Liver (tissue), 9 donors: Measurements from ENCODE around the gene CLPTM1L. TPM values are rescaled to one million over a fixed set of nuclear protein-coding genes. Genes with fewer than 3 reads are reported as not detected.

ENCODE experiments used
- DNase-seq: peaks from one replicate; pipeline ENCODE4 v3.0.0-alpha.2; 2017; ENCODE audit warnings: low spot score
- H3K27ac ChIP-seq, 2 donors: one replicate each; pipeline ENCODE4 v1.7.0; 2013; ENCODE audit warnings: inconsistent platforms in 2 of 2, low read length in 2 of 2, control low read depth in 1 of 2, low read depth in 1 of 2, mild to moderate bottlenecking in 1 of 2
- H3K27me3 ChIP-seq, 4 donors: one replicate each; pipeline versions ENCODE4 v1.6.1 to v1.7.0; 2013; ENCODE audit warnings: low read length in 3 of 4, inconsistent platforms in 1 of 4, mild to moderate bottlenecking in 1 of 4, moderate library complexity in 1 of 4; ENCODE audit not compliant: control insufficient read depth in 4 of 4, insufficient read depth in 4 of 4
- H3K36me3 ChIP-seq, 4 donors: one replicate each; pipeline versions ENCODE4 v1.6.1 to v1.7.0; 2013; ENCODE audit warnings: low read length in 3 of 4, mild to moderate bottlenecking in 3 of 4, low read depth in 1 of 4, moderate library complexity in 1 of 4; ENCODE audit not compliant: control insufficient read depth in 4 of 4, insufficient read depth in 3 of 4
- H3K4me1 ChIP-seq, 4 donors: one replicate each; pipeline versions ENCODE4 v1.6.1 to v1.7.0; 2013; ENCODE audit warnings: low read length in 3 of 4, mild to moderate bottlenecking in 3 of 4, moderate library complexity in 1 of 4; ENCODE audit not compliant: control insufficient read depth in 4 of 4, insufficient read depth in 4 of 4
- H3K4me3 ChIP-seq, 3 donors: one replicate each; pipeline versions ENCODE4 v1.6.1 to v1.7.0; 2013; ENCODE audit warnings: low read length in 3 of 3, control low read depth in 1 of 3, low read depth in 1 of 3, mild to moderate bottlenecking in 1 of 3
- H3K9ac ChIP-seq, 2 donors: one replicate each; pipeline ENCODE4 v1.7.0; 2013; ENCODE audit warnings: low read length in 2 of 2, mild to moderate bottlenecking in 2 of 2, moderate library complexity in 2 of 2, control low read depth in 1 of 2, low read depth in 1 of 2
- H3K9me3 ChIP-seq, 4 donors: one replicate each; pipeline versions ENCODE4 v1.6.1 to v1.7.0; 2013; ENCODE audit warnings: low read length in 3 of 4; ENCODE audit not compliant: control insufficient read depth in 4 of 4
- CTCF ChIP-seq: fragments of 150-350 bp; IDR thresholded peaks from 2 replicates; pipeline ENCODE4 v1.5.1; 2017; ENCODE audit warnings: improper control_type of control experiment, low read depth, low read length; ENCODE audit not compliant: missing input control
- EGR1 ChIP-seq, 2 donors: IDR thresholded peaks; 2 replicates each; pipeline ENCODE4 v1.6.1; 2016 to 2018; ENCODE audit warnings: antibody characterized with exemption in 2 of 2, low read depth in 2 of 2
- FOXA1 ChIP-seq: IDR thresholded peaks from 2 replicates; pipeline ENCODE4 v1.6.1; 2016; ENCODE audit warnings: antibody characterized with exemption
- FOXA2 ChIP-seq: IDR thresholded peaks from 2 replicates; pipeline ENCODE4 v1.6.1; 2016; ENCODE audit warnings: antibody characterized with exemption
- GABPA ChIP-seq, 2 donors: IDR thresholded peaks in 1 of 2; conservative IDR thresholded peaks in 1 of 2; 2 replicates each; pipeline ENCODE4 v1.6.1; 2016; ENCODE audit warnings: antibody characterized with exemption in 2 of 2, mild to moderate bottlenecking in 1 of 2, moderate library complexity in 1 of 2
- HNF4A ChIP-seq, 2 donors: conservative IDR thresholded peaks; 2 replicates each; pipeline ENCODE4 v1.6.1; 2016; ENCODE audit warnings: antibody characterized with exemption in 2 of 2, mild to moderate bottlenecking in 2 of 2
- HNF4G ChIP-seq: IDR thresholded peaks from 2 replicates; pipeline ENCODE4 v1.6.1; 2016; ENCODE audit warnings: antibody characterized with exemption
- JUND ChIP-seq, 2 donors: IDR thresholded peaks; 2 replicates each; pipeline ENCODE4 v1.6.1; 2016; ENCODE audit warnings: antibody characterized with exemption in 2 of 2
- MAX ChIP-seq: IDR thresholded peaks from 2 replicates; pipeline ENCODE4 v1.6.1; 2016; ENCODE audit warnings: antibody characterized with exemption
- NR2F2 ChIP-seq: IDR thresholded peaks from 2 replicates; pipeline ENCODE4 v1.6.1; 2016; ENCODE audit warnings: antibody characterized with exemption
- RAD21 ChIP-seq, 2 donors: IDR thresholded peaks; 2 replicates each; pipeline ENCODE4 v1.6.1; 2016; ENCODE audit warnings: antibody characterized with exemption in 2 of 2, mild to moderate bottlenecking in 2 of 2
- REST ChIP-seq: IDR thresholded peaks from 2 replicates; pipeline ENCODE4 v1.6.1; 2016; ENCODE audit warnings: antibody characterized with exemption, mild to moderate bottlenecking
- RXRA ChIP-seq, 2 donors: IDR thresholded peaks; 2 replicates each; pipeline ENCODE4 v1.6.1; 2017 to 2018; ENCODE audit warnings: antibody characterized with exemption in 2 of 2, mild to moderate bottlenecking in 1 of 2
- SP1 ChIP-seq: IDR thresholded peaks from 2 replicates; pipeline ENCODE4 v1.6.1; 2018; ENCODE audit warnings: antibody characterized with exemption, mild to moderate bottlenecking
- TAF1 ChIP-seq: conservative IDR thresholded peaks from 2 replicates; pipeline ENCODE4 v1.6.1; 2016; ENCODE audit warnings: antibody characterized with exemption, mild to moderate bottlenecking
- YY1 ChIP-seq: IDR thresholded peaks from 2 replicates; pipeline ENCODE4 v1.6.1; 2016; ENCODE audit warnings: antibody characterized with exemption, mild to moderate bottlenecking
- WGBS: extraction: QIAGEN DNeasy Blood & Tissue Kit; methylation state at CpG from one replicate; pipeline ENCODE4 v1.1.7; 2013; 5-methylcytosine and 5-hydroxymethylcytosine counted together
- polyA plus RNA-seq, 2 donors: library from polyadenylated mRNA; stranded (reverse) in 1 of 2; unstranded in 1 of 2; fragments of 200-250 nt in 1 of 2; fragments of >200 nt in 1 of 2; fragmentation: Nextera tagmentation in 1 of 2; extraction: Ambion mirVana in 1 of 2; gene quantifications; one replicate each; pipeline versions ENCODE4 v1.2.1 to v1.2.3, GENCODE V29; 2013 to 2015
- total RNA-seq, 2 donors: library from RNA; depleted of rRNA; stranded (reverse); fragments of >200 nt; gene quantifications; one replicate each; pipeline ENCODE4 v1.2.3, GENCODE V29; 2014
- TF ChIP-seq, protein P1 (sequence below): IDR thresholded peaks from 2 replicates; pipeline ENCODE4 v1.6.1; 2016; ENCODE audit warnings: antibody characterized with exemption
- TF ChIP-seq, protein P2 (sequence below): IDR thresholded peaks from 2 replicates; pipeline ENCODE4 v1.6.1; 2016; ENCODE audit warnings: antibody characterized with exemption
- donor health status: healthy.
- donor health status: healthy.
- donor health status: healthy.
- donor health status: healthy.
- donor health status: healthy.

CLPTM1L gene
- total and polyA plus RNA-seq, 4 donors = 69.2 to 255 (median 146) TPM

- 96% methylated on average over 17 of the region's 17 CpGs for WGBS
- no peaks in the 10 kb centered on the region for H3K9me3 ChIP-seq
- TF ChIP-seq TAF1 (no peak), GABPA (IDR thresholded peaks at IDR 0.05 in 1 of 2, conservative IDR thresholded peaks at IDR 0.05 in 1 of 2) (no peak), FOXA2 (no peak), MAX (no peak), REST (no peak), RXRA (IDR thresholded peaks at IDR 0.05) (no peak), HNF4G (no peak), RAD21 (IDR thresholded peaks at IDR 0.05) (no peak)
- TF ChIP-seq, protein P1, sequence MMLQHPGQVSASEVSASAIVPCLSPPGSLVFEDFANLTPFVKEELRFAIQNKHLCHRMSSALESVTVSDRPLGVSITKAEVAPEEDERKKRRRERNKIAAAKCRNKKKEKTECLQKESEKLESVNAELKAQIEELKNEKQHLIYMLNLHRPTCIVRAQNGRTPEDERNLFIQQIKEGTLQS = no peak
- TF ChIP-seq, protein P2, sequence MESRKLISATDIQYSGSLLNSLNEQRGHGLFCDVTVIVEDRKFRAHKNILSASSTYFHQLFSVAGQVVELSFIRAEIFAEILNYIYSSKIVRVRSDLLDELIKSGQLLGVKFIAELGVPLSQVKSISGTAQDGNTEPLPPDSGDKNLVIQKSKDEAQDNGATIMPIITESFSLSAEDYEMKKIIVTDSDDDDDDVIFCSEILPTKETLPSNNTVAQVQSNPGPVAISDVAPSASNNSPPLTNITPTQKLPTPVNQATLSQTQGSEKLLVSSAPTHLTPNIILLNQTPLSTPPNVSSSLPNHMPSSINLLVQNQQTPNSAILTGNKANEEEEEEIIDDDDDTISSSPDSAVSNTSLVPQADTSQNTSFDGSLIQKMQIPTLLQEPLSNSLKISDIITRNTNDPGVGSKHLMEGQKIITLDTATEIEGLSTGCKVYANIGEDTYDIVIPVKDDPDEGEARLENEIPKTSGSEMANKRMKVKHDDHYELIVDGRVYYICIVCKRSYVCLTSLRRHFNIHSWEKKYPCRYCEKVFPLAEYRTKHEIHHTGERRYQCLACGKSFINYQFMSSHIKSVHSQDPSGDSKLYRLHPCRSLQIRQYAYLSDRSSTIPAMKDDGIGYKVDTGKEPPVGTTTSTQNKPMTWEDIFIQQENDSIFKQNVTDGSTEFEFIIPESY = no peak
- no peak overlapping the region for H3K27ac ChIP-seq
- peaks cover 10 to 60% (median 27%) of the 10 kb centered on the region in 4 donors for H3K36me3 ChIP-seq
- no peak overlapping the region for H3K4me3 ChIP-seq
- peaks cover 0 to 6% (median 2%) of the 10 kb centered on the region in 4 donors for H3K4me1 ChIP-seq
- H3K27me3 ChIP-seq = no peaks in the 10 kb centered on the region
- no peak for DNase-seq
- no peak overlapping the region for H3K9ac ChIP-seq
Observed at GRCh38 chr5:1325191-1325741, 19.6 kb downstream of the CLPTM1L start.

- TF ChIP-seq FOXA1 (no peak), NR2F2 (no peak), HNF4A (conservative IDR thresholded peaks at IDR 0.05) (no peak), GABPA (IDR thresholded peaks at IDR 0.05 in 1 of 2, conservative IDR thresholded peaks at IDR 0.05 in 1 of 2) (no peak), RXRA (IDR thresholded peaks at IDR 0.05) (no peak), RAD21 (IDR thresholded peaks at IDR 0.05) (no peak), HNF4G (no peak), MAX (no peak), YY1 (no peak), EGR1 (IDR thresholded peaks at IDR 0.05; ENCODE audit: low read depth in 2 of 2) (no peak), TAF1 (no peak), JUND (IDR thresholded peaks at IDR 0.05) (no peak), SP1 (no peak), CTCF (no peak)
- TF ChIP-seq, protein P2 = no peak
- TF ChIP-seq, protein P1 = no peak
- WGBS = 88% methylated on average over 17 of the region's 17 CpGs
Observed at GRCh38 chr5:1324719-1325190, 20.1 kb downstream of the CLPTM1L start.

More at GRCh38 chr5:1324719-1325190, 20.1 kb downstream of the CLPTM1L start:
- no peak for DNase-seq
- Histone ChIP-seq H3K4me1 (peaks cover 0 to 3% (median 0%) of the 10 kb centered on the region in 4 donors), H3K36me3 (peaks cover 14 to 65% (median 29%) of the 10 kb centered on the region in 4 donors), H3K9me3 (no peaks in the 10 kb centered on the region), H3K27ac (no peak overlapping the region), H3K27me3 (no peaks in the 10 kb centered on the region), H3K4me3 (no peak overlapping the region), H3K9ac (no peak overlapping the region)
